Prostate gland (tissue), 2 donors: ENCODE results near the gene PDIA4. TPM values are rescaled to one million over a fixed set of nuclear protein-coding genes. Genes with fewer than 3 reads are reported as not detected.

Source experiments
- DNase-seq: peaks from one replicate; pipeline ENCODE4 v3.0.0-alpha.2; 2019; ENCODE audit warnings: low spot score
- H3K27ac ChIP-seq, 2 donors: fragments of 200-600 bp; sonication (generic); 2 replicates each; pipeline ENCODE4 v1.5.1; 2017 to 2019
- H3K27me3 ChIP-seq: fragments of 200-600 bp; sonication (generic); replicated peaks from 2 replicates; pipeline ENCODE4 v1.5.1; 2019; ENCODE audit not compliant: insufficient read depth
- H3K36me3 ChIP-seq, 2 donors: fragments of 200-600 bp; sonication (generic); 1 replicate in 1 of 2; 2 replicates in 1 of 2; pipeline versions ENCODE4 v1.5.1 to v1.8.1; 2017 to 2019
- H3K4me1 ChIP-seq: fragments of 200-600 bp; sonication (generic); replicated peaks from 2 replicates; pipeline ENCODE4 v1.5.1; 2019
- H3K4me3 ChIP-seq, 2 donors: fragments of 200-600 bp; sonication (generic); 2 replicates each; pipeline ENCODE4 v1.5.1; 2017 to 2019
- H3K9me3 ChIP-seq: fragments of 200-600 bp; sonication (generic); 2 replicates; pipeline ENCODE4 v1.5.1; 2017
- CTCF ChIP-seq, 4 experiments: fragments of 200-600 bp in 2 of 4; fragments of 450-650 bp in 2 of 4; sonication (generic) in 2 of 4; IDR thresholded peaks; 1 replicate in 3 of 4; 2 replicates in 1 of 4; pipeline ENCODE4 v1.5.1; 2016 to 2019; ENCODE audit warnings: antibody characterized with exemption in 4 of 4, mild to moderate bottlenecking in 2 of 4, moderate library complexity in 2 of 4
- POLR2A ChIP-seq: fragments of 450-650 bp; IDR thresholded peaks from one replicate; pipeline ENCODE4 v1.6.1; 2016; ENCODE audit warnings: antibody characterized with exemption, mild to moderate bottlenecking
- POLR2AphosphoS5 ChIP-seq: sonication (generic); formaldehyde crosslinking; IDR thresholded peaks from one replicate; pipeline ENCODE4 v1.6.1; 2017; ENCODE audit warnings: antibody characterized with exemption
- WGBS: methylation state at CpG from one replicate; pipeline ENCODE4 v1.1.5; 2018; 5-methylcytosine and 5-hydroxymethylcytosine counted together
- intact Hi-C: fragments of 100-400 bp; cut with DNase I; formaldehyde crosslinking; loops from one replicate; pipeline ENCODE4 v1.14.2; 2022
- total RNA-seq, 2 donors: library from RNA; depleted of rRNA; stranded (reverse); fragments of >200 nt; gene quantifications; one replicate each; pipeline ENCODE4 v1.1.0, GENCODE V29; 2016

Gene PDIA4
- total RNA-seq, 2 donors from 2014 or later: 125 to 262 TPM

- Histone ChIP-seq H3K36me3 (peaks cover 5 to 12% of the 10 kb centered on the region in 2 donors), H3K4me1 (no peaks in the 10 kb centered on the region), H3K4me3 (no peak overlapping the region), H3K27me3 (no peaks in the 10 kb centered on the region), H3K9me3 (no peaks in the 10 kb centered on the region), H3K27ac (no peak overlapping the region)
- TF ChIP-seq POLR2A (no peak), CTCF (IDR thresholded peaks at IDR 0.05) (no peak), POLR2AphosphoS5 (no peak)
- DNase-seq: no peak
- intact Hi-C loops: no loop called here
- 94% methylated on average over 13 of the region's 13 CpGs for WGBS
Observed at GRCh38 chr7:149002604-149003003, 25.7 kb downstream of the PDIA4 start.

- Histone ChIP-seq H3K27me3 (no peaks in the 10 kb centered on the region), H3K36me3 (peaks cover 0 to 12% of the 10 kb centered on the region in 2 donors), H3K4me3 (no peak overlapping the region), H3K27ac (no peak overlapping the region), H3K9me3 (no peaks in the 10 kb centered on the region), H3K4me1 (no peaks in the 10 kb centered on the region)
- WGBS: 83% methylated on average over 11 of the region's 11 CpGs
- intact Hi-C loops: no loop called here
- DNase-seq: no peak
- TF ChIP-seq POLR2AphosphoS5 (no peak), CTCF (IDR thresholded peaks at IDR 0.05) (no peak), POLR2A (no peak)
Observed at GRCh38 chr7:149001427-149002068, 26.8 kb downstream of the PDIA4 start.

GRCh38 chr7:149000961-149001360, 27.3 kb downstream of the PDIA4 start:
- Histone ChIP-seq H3K9me3 (no peaks in the 10 kb centered on the region), H3K4me3 (no peak overlapping the region), H3K4me1 (no peaks in the 10 kb centered on the region), H3K27ac (no peak overlapping the region), H3K27me3 (no peaks in the 10 kb centered on the region), H3K36me3 (peaks cover 0 to 12% of the 10 kb centered on the region in 2 donors)
- intact Hi-C loops: no loop called here
- DNase-seq: no peak
- 73% methylated on average over 5 of the region's 5 CpGs for WGBS
- TF ChIP-seq POLR2AphosphoS5 (no peak), POLR2A (no peak), CTCF (IDR thresholded peaks at IDR 0.05) (no peak)

GRCh38 chr7:148999192-148999591, 29.1 kb downstream of the PDIA4 start:
- H3K27ac ChIP-seq: no peak overlapping the region
- no peaks in the 10 kb centered on the region for H3K4me1 ChIP-seq
- H3K4me3 ChIP-seq: no peak overlapping the region
- peaks cover 0 to 9% of the 10 kb centered on the region in 2 donors for H3K36me3 ChIP-seq
- H3K27me3 ChIP-seq: no peaks in the 10 kb centered on the region
- 87% methylated on average over 6 of the region's 6 CpGs for WGBS
- intact Hi-C loops: no loop called here
- TF ChIP-seq POLR2A: no peak
- no peak for DNase-seq
- no peaks in the 10 kb centered on the region for H3K9me3 ChIP-seq

- no peak overlapping the region for H3K27ac ChIP-seq
- no peak for DNase-seq
- 85% methylated on average over 4 of the region's 4 CpGs for WGBS
- H3K27me3 ChIP-seq: no peaks in the 10 kb centered on the region
- intact Hi-C loops: no loop called here
- TF ChIP-seq CTCF (IDR thresholded peaks at IDR 0.05) (no peak), POLR2AphosphoS5 (no peak), POLR2A (no peak)
- no peaks in the 10 kb centered on the region for H3K4me1 ChIP-seq
- no peaks in the 10 kb centered on the region for H3K9me3 ChIP-seq
- no peaks in the 10 kb centered on the region for H3K36me3 ChIP-seq
- H3K4me3 ChIP-seq: no peak overlapping the region
Observed at GRCh38 chr7:148997497-148997896, 30.8 kb downstream of the PDIA4 start.
